ENCODE data around the gene PTGFRN.

PTGFRN gene

GRCh38 chr1:116993286-116993685 lies 83.6 kb downstream of the PTGFRN start:
- DNase-seq, result no peak

- DNase-seq, result no peak
Observed at GRCh38 chr1:116994411-116994810, 84.7 kb downstream of the PTGFRN start.

- DNase-seq, result no peak
Observed at GRCh38 chr1:116997066-116997465, 87.3 kb downstream of the PTGFRN start.

- DNase-seq, result no peak
Observed at GRCh38 chr1:116997636-116998035, 87.9 kb downstream of the PTGFRN start.

- DNase-seq, result no peak
Observed at GRCh38 chr1:116999596-116999995, 89.9 kb downstream of the PTGFRN start.

GRCh38 chr1:117000142-117000541 lies 90.4 kb downstream of the PTGFRN start:
- no peak for DNase-seq

GRCh38 chr1:117001254-117001927 lies 91.7 kb downstream of the PTGFRN start, which contains the start of gene CD101:
CD101 (plus strand) TSS chr1:117001760; CDS start chr1:117001818, 58 bp downstream.
- no peak for DNase-seq

GRCh38 chr1:117003223-117003875 lies 93.6 kb downstream of the PTGFRN start:
- no peak for DNase-seq

GRCh38 chr1:117007719-117008013 lies 98.0 kb downstream of the PTGFRN start:
- DNase-seq, result no peak

- no peak for DNase-seq
Observed at GRCh38 chr1:117008656-117009055, 98.9 kb downstream of the PTGFRN start.

GRCh38 chr1:117009132-117009531 lies 99.4 kb downstream of the PTGFRN start:
- no peak for DNase-seq

GRCh38 chr1:117010310-117010969 lies 100.7 kb downstream of the PTGFRN start:
- DNase-seq, result no peak

- no peak for DNase-seq
Observed at GRCh38 chr1:117011334-117011733, 101.6 kb downstream of the PTGFRN start.

- DNase-seq, result no peak
Observed at GRCh38 chr1:117013309-117013858, 103.7 kb downstream of the PTGFRN start.

GRCh38 chr1:117014209-117014608 lies 104.5 kb downstream of the PTGFRN start:
- no peak for DNase-seq

- DNase-seq, result no peak
Observed at GRCh38 chr1:117015724-117016123, 106.0 kb downstream of the PTGFRN start.

- DNase-seq, result peak in 11 of 58 donors; percentile 6 to 35 (median 15)
Observed at GRCh38 chr1:117017062-117017461, 107.3 kb downstream of the PTGFRN start.

GRCh38 chr1:117017648-117018047 lies 107.9 kb downstream of the PTGFRN start:
- DNase-seq, result peak in 10 of 58 donors; percentile 4 to 38 (median 14)

- DNase-seq, result peak in 7 of 58 donors; percentile 10 to 30 (median 26)
Observed at GRCh38 chr1:117020526-117021156, 110.9 kb downstream of the PTGFRN start.

GRCh38 chr1:117022114-117022513 lies 112.4 kb downstream of the PTGFRN start:
- no peak for DNase-seq

GRCh38 chr1:117025568-117025967 lies 115.9 kb downstream of the PTGFRN start:
- no peak for DNase-seq

- no peak for DNase-seq
Observed at GRCh38 chr1:117026361-117026760, 116.6 kb downstream of the PTGFRN start.
